ENCODE data around the gene VTI1A.

DNA sequence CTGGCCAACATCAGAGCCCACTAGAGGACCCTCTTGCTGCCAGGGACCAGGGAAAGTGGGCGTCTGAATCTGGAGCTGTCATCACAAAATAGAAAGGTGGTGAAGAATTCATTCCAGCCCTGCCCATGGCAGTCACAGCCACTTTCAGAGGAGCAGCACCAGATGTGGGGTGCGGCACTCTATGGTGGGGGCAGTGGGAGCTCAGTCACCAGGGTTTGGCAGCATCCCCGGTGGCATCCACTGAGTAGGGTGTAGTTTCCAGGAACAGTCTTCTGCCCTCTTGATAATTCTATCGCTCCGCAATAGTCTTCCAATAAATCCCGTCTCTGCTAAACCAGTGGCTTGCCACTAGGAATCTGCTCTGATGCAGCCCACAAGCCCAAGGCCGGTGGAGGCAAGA lies 394.5 kb downstream of the VTI1A start:
- TF ChIP-seq JUNB (IDR thresholded peaks at IDR 0.05): no peak
- TF ChIP-seq POLR2A (IDR thresholded peaks at IDR 0.05; ENCODE audit: low read length): no peak
- TF ChIP-seq SMC3 (IDR thresholded peaks at IDR 0.05): no peak
- TF ChIP-seq, protein P1, sequence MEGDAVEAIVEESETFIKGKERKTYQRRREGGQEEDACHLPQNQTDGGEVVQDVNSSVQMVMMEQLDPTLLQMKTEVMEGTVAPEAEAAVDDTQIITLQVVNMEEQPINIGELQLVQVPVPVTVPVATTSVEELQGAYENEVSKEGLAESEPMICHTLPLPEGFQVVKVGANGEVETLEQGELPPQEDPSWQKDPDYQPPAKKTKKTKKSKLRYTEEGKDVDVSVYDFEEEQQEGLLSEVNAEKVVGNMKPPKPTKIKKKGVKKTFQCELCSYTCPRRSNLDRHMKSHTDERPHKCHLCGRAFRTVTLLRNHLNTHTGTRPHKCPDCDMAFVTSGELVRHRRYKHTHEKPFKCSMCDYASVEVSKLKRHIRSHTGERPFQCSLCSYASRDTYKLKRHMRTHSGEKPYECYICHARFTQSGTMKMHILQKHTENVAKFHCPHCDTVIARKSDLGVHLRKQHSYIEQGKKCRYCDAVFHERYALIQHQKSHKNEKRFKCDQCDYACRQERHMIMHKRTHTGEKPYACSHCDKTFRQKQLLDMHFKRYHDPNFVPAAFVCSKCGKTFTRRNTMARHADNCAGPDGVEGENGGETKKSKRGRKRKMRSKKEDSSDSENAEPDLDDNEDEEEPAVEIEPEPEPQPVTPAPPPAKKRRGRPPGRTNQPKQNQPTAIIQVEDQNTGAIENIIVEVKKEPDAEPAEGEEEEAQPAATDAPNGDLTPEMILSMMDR (IDR thresholded peaks at IDR 0.05): no peak
- TF ChIP-seq, protein P2, sequence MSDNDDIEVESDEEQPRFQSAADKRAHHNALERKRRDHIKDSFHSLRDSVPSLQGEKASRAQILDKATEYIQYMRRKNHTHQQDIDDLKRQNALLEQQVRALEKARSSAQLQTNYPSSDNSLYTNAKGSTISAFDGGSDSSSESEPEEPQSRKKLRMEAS (IDR thresholded peaks at IDR 0.05): no peak
- TF ChIP-seq EP300 (IDR thresholded peaks at IDR 0.05): no peak
- no peak for TF ChIP-seq BHLHE40 (IDR thresholded peaks at IDR 0.05; ENCODE audit: low read depth, low read length)
- TF ChIP-seq, protein P3, sequence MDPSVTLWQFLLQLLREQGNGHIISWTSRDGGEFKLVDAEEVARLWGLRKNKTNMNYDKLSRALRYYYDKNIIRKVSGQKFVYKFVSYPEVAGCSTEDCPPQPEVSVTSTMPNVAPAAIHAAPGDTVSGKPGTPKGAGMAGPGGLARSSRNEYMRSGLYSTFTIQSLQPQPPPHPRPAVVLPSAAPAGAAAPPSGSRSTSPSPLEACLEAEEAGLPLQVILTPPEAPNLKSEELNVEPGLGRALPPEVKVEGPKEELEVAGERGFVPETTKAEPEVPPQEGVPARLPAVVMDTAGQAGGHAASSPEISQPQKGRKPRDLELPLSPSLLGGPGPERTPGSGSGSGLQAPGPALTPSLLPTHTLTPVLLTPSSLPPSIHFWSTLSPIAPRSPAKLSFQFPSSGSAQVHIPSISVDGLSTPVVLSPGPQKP (IDR thresholded peaks at IDR 0.05; ENCODE audit: low read depth, low read length): no peak
- TF ChIP-seq FOSL2 (IDR thresholded peaks at IDR 0.05): no peak
- TF ChIP-seq FOSL2 (CRISPR knock-in tag; IDR thresholded peaks at IDR 0.05): no peak
- no peak for TF ChIP-seq CHD2 (IDR thresholded peaks at IDR 0.05; ENCODE audit: low read length, partially characterized antibody)

All from A549 (cell line).